Endothelial cell of umbilical vein (primary cell): ENCODE results near the gene CYP2S1. TPM values are rescaled to one million over a fixed set of nuclear protein-coding genes. Genes with fewer than 3 reads are reported as not detected.

Experiments used
- BruUV-seq: library from RNA; stranded (reverse); fragments of 400-500 nt; replicated peaks from 2 replicates; lab custom pipeline; 2021; lab: Mats Ljungman, UMichigan
- CTCF ChIA-PET: fragments of 300-600, 350-600 bp; sonication (Branson Sonifier 250); formaldehyde crosslinking; loops from one replicate; lab custom pipeline; 2021; ENCODE audit warnings: antibody characterized with exemption, inconsistent platforms; lab: Charles Lee
- POLR2A ChIA-PET: fragments of 300-600, 350-600 bp; sonication (Branson Sonifier 250); formaldehyde crosslinking; loops from one replicate; lab custom pipeline; 2021; ENCODE audit warnings: antibody characterized with exemption, inconsistent platforms; lab: Charles Lee
- DNase-seq: peaks from one replicate; pipeline ENCODE4 v3.0.0-alpha.2; 2011; ENCODE audit warnings: low read depth, low spot score
- FAIRE-seq: peaks from 2 replicates; lab custom pipeline; 2011; peaks lifted over from hg19 to GRCh38; lab: Jason Lieb, UNC
- H2AFZ ChIP-seq: 2 replicates; pipeline ENCODE4 v1.6.0; 2012; ENCODE audit warnings: low read depth, low read length, control low read depth, inconsistent platforms
- H3K27ac ChIP-seq: 2 replicates; pipeline ENCODE4 v1.5.1; 2011; ENCODE audit warnings: low read depth, mild to moderate bottlenecking, control low read depth, low read length, moderate library complexity; ENCODE audit not compliant: insufficient read depth
- H3K27me3 ChIP-seq, 2 experiments: 2 replicates each; pipeline versions ENCODE4 v1.6.0 to v1.6.1; 2011; ENCODE audit warnings: low read length in 2 of 2, mixed read lengths in 1 of 2; ENCODE audit not compliant: control insufficient read depth in 2 of 2, insufficient read depth in 2 of 2
- H3K36me3 ChIP-seq, 2 experiments: 2 replicates in 1 of 2; 3 replicates in 1 of 2; pipeline ENCODE4 v1.5.1; 2011; ENCODE audit warnings: low read length in 2 of 2, mild to moderate bottlenecking in 1 of 2, moderate library complexity in 1 of 2; ENCODE audit not compliant: control insufficient read depth in 2 of 2, insufficient read depth in 2 of 2; ENCODE audit errors: extremely low read depth in 1 of 2
- H3K4me1 ChIP-seq: 3 replicates; pipeline ENCODE4 v1.5.1; 2011; ENCODE audit warnings: mild to moderate bottlenecking, low read length; ENCODE audit not compliant: control insufficient read depth, insufficient read depth; ENCODE audit errors: extremely low read depth
- H3K4me2 ChIP-seq: 2 replicates; pipeline ENCODE4 v1.6.1; 2011; ENCODE audit warnings: low read length, control low read depth, mixed read lengths; ENCODE audit not compliant: insufficient read depth
- H3K4me3 ChIP-seq, 3 experiments: fragments of 200-600 bp in 1 of 3; sonication (generic), shearing (Covaris generic) in 1 of 3; replicated peaks in 1 of 3; 2 replicates each; pipeline ENCODE4 v1.5.1; 2011 to 2016; ENCODE audit warnings: control low read depth in 3 of 3, low read length in 3 of 3, mild to moderate bottlenecking in 2 of 3, inconsistent platforms in 1 of 3, low read depth in 1 of 3, moderate library complexity in 1 of 3; ENCODE audit not compliant: insufficient read depth in 1 of 3
- H3K79me2 ChIP-seq: 2 replicates; pipeline ENCODE4 v1.6.0; 2012; ENCODE audit warnings: low read length, inconsistent platforms; ENCODE audit not compliant: control insufficient read depth, insufficient read depth
- H3K9ac ChIP-seq: replicated peaks from 2 replicates; pipeline ENCODE3; 2011; ENCODE audit warnings: low read length, control low read depth; ENCODE audit not compliant: insufficient read depth; ENCODE audit errors: extremely low read depth
- H3K9me1 ChIP-seq: replicated peaks from 3 replicates; pipeline ENCODE4 v1.6.0; 2011; ENCODE audit warnings: mild to moderate bottlenecking, low read length; ENCODE audit not compliant: control insufficient read depth, insufficient read depth; ENCODE audit errors: extremely low read depth
- H3K9me3 ChIP-seq: replicated peaks from 2 replicates; pipeline ENCODE4 v1.5.1; 2012; ENCODE audit warnings: low read length, inconsistent platforms; ENCODE audit not compliant: control insufficient read depth, insufficient read depth
- H4K20me1 ChIP-seq: replicated peaks from 2 replicates; pipeline ENCODE3; 2011; ENCODE audit warnings: mild to moderate bottlenecking, low read length; ENCODE audit not compliant: control insufficient read depth, insufficient read depth; ENCODE audit errors: extremely low read depth
- GATA2 ChIP-seq: IDR thresholded peaks from 2 replicates; pipeline ENCODE4 v1.7.0; 2011; ENCODE audit warnings: low read depth, mild to moderate bottlenecking, moderate library complexity, mixed read lengths, low read length; ENCODE audit not compliant: insufficient read length, insufficient read depth
- JUN ChIP-seq: IDR thresholded peaks from 2 replicates; pipeline ENCODE4 v1.6.1; 2011; ENCODE audit warnings: borderline replicate concordance, low read depth; ENCODE audit not compliant: insufficient read length, insufficient read depth
- MAX ChIP-seq: IDR thresholded peaks from 2 replicates; pipeline ENCODE4 v1.6.1; 2011; ENCODE audit not compliant: insufficient read depth, insufficient read length
- MYC ChIP-seq: IDR thresholded peaks from one replicate; pipeline ENCODE4 v1.6.1; 2011; ENCODE audit warnings: mild to moderate bottlenecking, low read depth, low read length
- dilution Hi-C: fragments of 300-500 bp; cut with MboI; formaldehyde crosslinking; loops from one replicate; pipeline ENCODE4 v1.15.0; 2019; ENCODE audit warnings: low sequenced_read_pairs; ENCODE audit not compliant: extremely low pct_ligation_motif_present
- intact Hi-C: fragments of 100-400 bp; cut with micrococcal nuclease; formaldehyde crosslinking; loops from one replicate; pipeline ENCODE4 v1.10.0; 2022
- polyA plus RNA-seq, 4 experiments: library from polyadenylated mRNA; depleted of rRNA in 3 of 4; stranded (reverse) in 3 of 4; unstranded in 1 of 4; fragments of >200 nt; gene quantifications; 2 replicates each; pipeline versions ENCODE4 v1.2.1 to v1.2.3, GENCODE V29; 2011 to 2012; ENCODE audit warnings: missing spikeins in 1 of 4
- total RNA-seq: library from RNA; stranded (reverse); gene quantifications from 2 replicates; pipeline ENCODE4 v1.2.3, GENCODE V29; 2021
- TF ChIP-seq, protein P1 (sequence below), 2 donors: IDR thresholded peaks; 1 replicate in 1 of 2; 2 replicates in 1 of 2; pipeline ENCODE4 v1.5.1; 2011; ENCODE audit warnings: low read length in 2 of 2, mild to moderate bottlenecking in 2 of 2, moderate library complexity in 2 of 2, control low read depth in 1 of 2, inconsistent platforms in 1 of 2, low read depth in 1 of 2; ENCODE audit not compliant: insufficient read depth in 1 of 2; ENCODE audit errors: extremely low read depth in 1 of 2

CYP2S1 gene
- total and polyA plus RNA-seq, 2 donors (not counting 3 experiments of a cell fraction or from before 2014, with no cell fraction given): 0.98 to 4.5 TPM

DNA sequence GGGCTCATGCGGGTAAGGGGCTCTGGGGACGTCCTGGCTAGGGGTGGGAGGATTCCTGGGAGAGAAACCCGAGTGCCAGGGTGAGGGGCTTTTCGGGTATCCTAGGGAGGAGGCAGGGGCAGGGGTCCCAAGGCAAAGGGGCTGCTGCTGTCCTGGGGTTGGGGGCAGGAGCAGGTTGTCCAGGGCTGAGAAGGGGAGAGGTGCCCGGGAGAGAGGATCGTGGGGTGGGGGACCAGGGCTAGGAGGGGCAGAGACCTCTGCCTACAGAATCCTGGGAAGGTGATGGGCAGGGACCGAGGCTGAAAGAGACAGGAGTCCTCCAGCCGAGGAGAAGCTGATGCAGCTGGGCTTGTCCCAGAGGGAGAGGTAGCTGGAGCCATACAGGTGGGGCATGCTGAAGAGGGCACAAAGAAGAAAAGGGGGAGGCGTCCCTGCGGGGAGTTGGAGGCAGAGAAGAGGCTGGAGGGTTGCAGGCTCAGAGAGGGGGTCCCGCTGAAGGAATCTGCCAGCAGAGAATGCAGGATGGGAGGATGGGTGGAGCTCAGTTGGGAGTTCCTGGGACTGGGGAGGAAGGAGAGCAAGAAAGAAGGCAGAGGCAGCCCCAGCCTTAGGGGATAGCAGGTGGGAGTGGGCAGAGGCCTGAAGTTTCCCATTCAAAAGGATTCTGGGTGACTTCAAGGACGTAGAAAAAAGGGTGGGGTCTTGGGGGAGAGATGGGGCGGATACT is 574 bp downstream of the CYP2S1 start:
- no peak overlapping the region for H3K27ac ChIP-seq
- dilution Hi-C loops: no loop called here
- ChIA-PET POLR2A (no interaction called here), CTCF (interaction anchor here (2.7 kb wide), 1 partner anchor 11 kb away, joined by 11 read pairs; no protein-coding TSS in a partner anchor)
- peak overlapping the region in 2 of 3 experiments; percentile 10 to 37 for H3K4me3 ChIP-seq
- DNase-seq: no peak
- H3K9me1 ChIP-seq: no peaks in the 10 kb centered on the region
- no peaks in the 10 kb centered on the region for H3K79me2 ChIP-seq
- peak overlapping the region; percentile 56 for H2AFZ ChIP-seq
- no peaks in the 10 kb centered on the region for H4K20me1 ChIP-seq
- TF ChIP-seq MAX: no peak
- H3K4me1 ChIP-seq: peaks cover 20% of the 10 kb centered on the region
- H3K9ac ChIP-seq: no peak overlapping the region
- peaks cover 7 to 8% of the 10 kb centered on the region in 2 experiments for H3K27me3 ChIP-seq
- intact Hi-C loops: no loop called here
- no peak for FAIRE-seq
- no peaks in the 10 kb centered on the region for H3K36me3 ChIP-seq
- H3K9me3 ChIP-seq: no peaks in the 10 kb centered on the region
- BruUV-seq: no TSS peak
- H3K4me2 ChIP-seq: peak overlapping the region; percentile 40

DNA sequence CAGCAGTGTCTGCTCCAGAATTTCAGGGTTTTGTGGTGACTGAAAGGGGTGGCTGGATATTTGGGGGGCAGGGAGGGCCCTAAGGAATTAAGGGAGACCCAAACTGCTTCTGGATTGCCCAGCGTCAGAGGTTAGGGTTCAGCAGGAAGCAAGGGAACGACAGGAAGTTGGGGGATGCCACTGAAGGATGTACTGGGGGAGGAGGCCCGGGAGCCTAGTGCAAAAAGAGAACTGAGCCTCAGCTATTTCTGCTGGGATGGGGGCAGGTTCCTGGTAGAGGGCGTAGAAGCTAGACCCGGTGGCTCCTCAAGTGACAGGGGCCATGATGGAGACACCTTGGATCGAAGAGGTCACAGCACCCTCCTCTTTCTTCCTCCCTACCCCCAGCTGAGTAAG is 1.1 kb downstream of the CYP2S1 start:
- POLR2A ChIA-PET: no interaction called here
- Histone ChIP-seq H3K4me1 (peaks cover 20% of the 10 kb centered on the region), H3K36me3 (no peaks in the 10 kb centered on the region), H4K20me1 (no peaks in the 10 kb centered on the region), H3K9me1 (no peaks in the 10 kb centered on the region), H3K27ac (no peak overlapping the region), H3K4me3 (no peak overlapping the region), H3K79me2 (no peaks in the 10 kb centered on the region), H3K4me2 (peak overlapping the region; percentile 40), H2AFZ (no peak overlapping the region), H3K9me3 (no peaks in the 10 kb centered on the region), H3K27me3 (peaks cover 7 to 8% of the 10 kb centered on the region in 2 experiments), H3K9ac (no peak overlapping the region)
- TF ChIP-seq JUN (no peak), GATA2 (no peak), MYC (no peak)
- TF ChIP-seq, protein P1, sequence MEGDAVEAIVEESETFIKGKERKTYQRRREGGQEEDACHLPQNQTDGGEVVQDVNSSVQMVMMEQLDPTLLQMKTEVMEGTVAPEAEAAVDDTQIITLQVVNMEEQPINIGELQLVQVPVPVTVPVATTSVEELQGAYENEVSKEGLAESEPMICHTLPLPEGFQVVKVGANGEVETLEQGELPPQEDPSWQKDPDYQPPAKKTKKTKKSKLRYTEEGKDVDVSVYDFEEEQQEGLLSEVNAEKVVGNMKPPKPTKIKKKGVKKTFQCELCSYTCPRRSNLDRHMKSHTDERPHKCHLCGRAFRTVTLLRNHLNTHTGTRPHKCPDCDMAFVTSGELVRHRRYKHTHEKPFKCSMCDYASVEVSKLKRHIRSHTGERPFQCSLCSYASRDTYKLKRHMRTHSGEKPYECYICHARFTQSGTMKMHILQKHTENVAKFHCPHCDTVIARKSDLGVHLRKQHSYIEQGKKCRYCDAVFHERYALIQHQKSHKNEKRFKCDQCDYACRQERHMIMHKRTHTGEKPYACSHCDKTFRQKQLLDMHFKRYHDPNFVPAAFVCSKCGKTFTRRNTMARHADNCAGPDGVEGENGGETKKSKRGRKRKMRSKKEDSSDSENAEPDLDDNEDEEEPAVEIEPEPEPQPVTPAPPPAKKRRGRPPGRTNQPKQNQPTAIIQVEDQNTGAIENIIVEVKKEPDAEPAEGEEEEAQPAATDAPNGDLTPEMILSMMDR (IDR thresholded peaks at IDR 0.05; ENCODE audit: extremely low read depth in 1 of 2, insufficient read depth in 1 of 2, low read depth in 1 of 2, low read length in 2 of 2): no peak
- no TSS peak for BruUV-seq
- peak; percentile 31 for FAIRE-seq
- dilution Hi-C loops (no loop called here), intact Hi-C loops (no loop called here)
- CTCF ChIA-PET: interaction anchor here (2.7 kb wide), 1 partner anchor 10 kb away, joined by 11 read pairs; no protein-coding TSS in a partner anchor
- DNase-seq: no peak
